HG03558 (cell line): Measurements from ENCODE around the gene CORT.
"Not testable (repeated sequence)": the region's sequence is repeated elsewhere in the genome, so short reads cannot be mapped to it uniquely, and the experiment has no call there.

Source experiments
- ATAC-seq: cut with Tn5 transposase; IDR thresholded peaks from one replicate; pipeline ENCODE4 v1.9.1; 2021; ENCODE audit warnings: moderate number of reproducible peaks; ENCODE audit not compliant: unreplicated experiment; ENCODE audit errors: extremely low read depth

CORT gene

GRCh38 chr1:10473145-10473765, 23.4 kb downstream of the CORT start:
- no peak for ATAC-seq

GRCh38 chr1:10474309-10474612, 24.4 kb downstream of the CORT start:
- ATAC-seq = not testable (repeated sequence)

GRCh38 chr1:10474613-10475507, 25.0 kb downstream of the CORT start, which contains the start of gene PEX14:
Gene PEX14 (plus strand): TSS chr1:10474950. CDS start chr1:10474967, 17 bp downstream.
- ATAC-seq = peak; percentile 48

GRCh38 chr1:10475510-10475909, 25.7 kb downstream of the CORT start:
- ATAC-seq = no peak

GRCh38 chr1:10479296-10479695, 29.5 kb downstream of the CORT start:
- no peak for ATAC-seq

- ATAC-seq = no peak
Measured at GRCh38 chr1:10480614-10481013, 30.8 kb downstream of the CORT start.

- ATAC-seq = no peak
Measured at GRCh38 chr1:10484521-10484920, 34.7 kb downstream of the CORT start.

- no peak for ATAC-seq
Measured at GRCh38 chr1:10489291-10490055, 39.6 kb downstream of the CORT start.

- ATAC-seq = no peak
Measured at GRCh38 chr1:10490286-10490970, 40.6 kb downstream of the CORT start.

GRCh38 chr1:10494418-10494753, 44.6 kb downstream of the CORT start:
- no peak for ATAC-seq

- ATAC-seq = peak; percentile 52
Measured at GRCh38 chr1:10494754-10495474, 45.1 kb downstream of the CORT start.

- ATAC-seq = no peak
Measured at GRCh38 chr1:10495475-10495817, 45.6 kb downstream of the CORT start.

- ATAC-seq = no peak
Measured at GRCh38 chr1:10495952-10496351, 46.1 kb downstream of the CORT start.

- ATAC-seq = no peak
Measured at GRCh38 chr1:10497109-10497508, 47.3 kb downstream of the CORT start.

- ATAC-seq = no peak
Measured at GRCh38 chr1:10498231-10498630, 48.4 kb downstream of the CORT start.
